Urothelium cell line (cell line): Measurements from ENCODE around the gene PIK3R1.
"Not testable (repeated sequence)": the region's sequence is repeated elsewhere in the genome, so short reads cannot be mapped to it uniquely, and the experiment has no call there.

Experiments used
- DNase-seq: peaks from one replicate; pipeline ENCODE4 v3.0.0; 2011; ENCODE audit warnings: low spot score, mixed read lengths
- FAIRE-seq: peaks from 2 replicates; lab custom pipeline; 2011; peaks lifted over from hg19 to GRCh38; lab: Jason Lieb, UNC

Gene PIK3R1

DNA sequence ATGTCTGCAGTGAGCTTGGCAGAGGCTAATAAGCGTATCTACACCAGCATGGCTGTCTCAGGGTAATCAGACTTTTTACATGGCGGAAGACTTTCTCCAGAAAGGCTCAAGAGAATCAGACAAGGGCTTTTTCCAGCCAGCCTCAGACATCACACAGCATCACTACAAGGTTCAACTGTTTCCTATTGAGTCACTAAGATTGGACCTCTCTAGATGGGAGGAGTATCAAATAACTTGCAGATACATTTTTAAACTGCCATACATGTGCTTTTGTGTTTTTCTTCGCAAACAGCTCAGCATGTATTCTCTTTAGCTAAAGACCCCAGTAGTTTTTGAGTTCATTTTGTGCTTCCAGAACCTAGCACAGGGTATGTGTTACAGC is 22.9 kb upstream of the PIK3R1 start:
- FAIRE-seq (no peak), DNase-seq (no peak)

DNA sequence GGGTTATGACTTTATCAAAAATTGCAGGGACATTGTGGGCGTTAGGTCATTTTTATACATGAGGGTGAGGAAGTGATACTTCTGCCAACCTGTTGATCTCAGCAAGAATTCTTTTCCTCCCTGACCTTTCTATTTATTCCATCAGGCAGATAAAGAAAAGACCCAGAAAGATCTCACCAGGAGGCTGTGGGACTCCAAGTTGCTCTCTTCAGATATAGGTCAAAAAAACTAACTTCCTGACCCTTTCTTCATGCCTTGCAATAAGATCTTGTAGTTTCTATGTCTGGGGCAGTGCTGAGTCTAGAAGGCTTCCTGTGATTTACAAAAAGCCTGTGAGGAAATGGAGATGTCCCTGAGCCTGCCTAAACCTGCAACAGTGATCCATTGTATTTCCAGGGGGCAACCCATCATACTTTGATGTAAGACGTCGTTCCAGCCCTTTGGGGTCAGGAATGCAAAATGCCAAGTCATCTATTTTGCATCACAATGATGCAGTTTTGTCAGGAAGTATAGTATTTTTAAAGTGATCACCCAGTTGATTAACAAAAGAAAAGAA is 22.0 kb upstream of the PIK3R1 start:
- FAIRE-seq (no peak), DNase-seq (no peak)

DNA sequence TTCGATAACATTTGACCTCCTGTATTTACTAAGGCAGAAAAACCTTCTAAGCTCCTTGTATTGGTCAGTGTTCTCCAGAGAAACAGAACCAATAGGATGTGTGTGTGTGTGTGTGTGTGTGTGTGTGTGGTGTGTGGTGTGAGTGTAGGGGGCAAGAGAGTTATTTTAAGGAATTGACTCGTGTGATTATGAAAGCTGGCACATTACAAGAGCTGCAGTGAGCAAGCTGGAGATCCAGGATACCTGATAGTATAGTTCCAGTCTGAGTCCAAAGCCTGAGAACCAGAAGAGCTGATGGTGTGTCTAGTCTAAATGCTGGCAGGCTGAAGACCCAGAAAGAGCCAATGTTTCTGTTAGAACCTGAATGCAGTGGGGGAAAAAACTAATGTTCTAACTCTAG is 21.2 kb upstream of the PIK3R1 start:
- DNase-seq (no peak), FAIRE-seq (no peak)

DNA sequence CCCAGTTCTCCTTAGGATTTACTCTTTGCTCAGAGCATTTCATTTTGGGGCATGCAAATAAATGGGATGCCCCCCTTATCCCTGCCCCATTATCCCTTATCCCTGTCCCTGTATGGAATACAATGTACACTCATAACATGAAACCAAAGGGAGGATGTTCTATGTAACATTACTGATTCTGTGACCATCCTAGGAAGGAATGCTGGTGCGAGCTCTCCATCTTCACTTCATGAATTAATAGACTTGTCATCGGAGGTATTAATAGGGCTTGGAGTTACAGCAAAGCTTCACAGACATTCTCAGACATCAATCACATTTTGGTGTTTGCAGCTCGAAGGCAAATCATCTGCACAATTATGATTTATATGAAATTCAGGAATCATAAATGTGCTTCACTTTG is 20.4 kb upstream of the PIK3R1 start:
- no peak for DNase-seq
- no peak for FAIRE-seq

DNA sequence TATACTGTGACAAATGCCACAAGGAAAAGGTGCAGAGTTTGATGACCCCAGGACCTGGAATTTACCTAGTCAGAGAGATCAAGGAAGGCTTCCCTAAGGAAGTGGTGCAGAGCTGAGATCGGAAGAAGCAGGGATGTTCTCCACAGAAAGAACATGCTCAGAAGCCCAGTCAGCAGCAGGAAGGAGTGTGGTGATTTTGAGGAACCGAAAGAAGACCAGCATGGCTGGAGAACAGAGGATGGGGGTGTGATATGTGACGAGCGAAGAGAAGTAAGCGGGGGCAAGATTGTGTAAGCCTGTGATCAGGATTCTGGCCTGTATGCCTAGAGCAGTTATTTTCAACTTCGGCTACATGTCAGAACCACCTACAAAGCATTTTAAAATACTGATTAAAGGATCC is 18.7 kb upstream of the PIK3R1 start:
- FAIRE-seq (no peak), DNase-seq (no peak)

DNA sequence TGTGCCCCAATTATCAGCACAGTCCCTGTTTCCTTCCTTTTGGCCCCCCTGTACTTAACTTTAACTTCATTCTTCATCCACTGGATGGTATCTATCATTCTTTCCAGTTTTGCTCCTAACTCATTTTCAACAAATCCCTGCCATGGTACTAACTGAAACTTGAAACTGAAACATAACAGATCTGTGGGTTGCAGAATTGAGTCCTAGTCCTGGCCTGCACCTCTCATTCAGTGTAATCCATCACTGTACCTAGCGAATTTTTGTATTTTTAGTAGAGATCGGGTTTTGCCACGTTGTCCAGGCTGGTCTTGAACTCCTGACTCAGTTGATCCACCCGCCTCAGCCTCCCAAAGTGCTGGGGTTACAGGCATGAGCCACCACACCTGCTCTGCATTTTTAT is 15.3 kb upstream of the PIK3R1 start:
- no peak for DNase-seq
- no peak for FAIRE-seq

DNA sequence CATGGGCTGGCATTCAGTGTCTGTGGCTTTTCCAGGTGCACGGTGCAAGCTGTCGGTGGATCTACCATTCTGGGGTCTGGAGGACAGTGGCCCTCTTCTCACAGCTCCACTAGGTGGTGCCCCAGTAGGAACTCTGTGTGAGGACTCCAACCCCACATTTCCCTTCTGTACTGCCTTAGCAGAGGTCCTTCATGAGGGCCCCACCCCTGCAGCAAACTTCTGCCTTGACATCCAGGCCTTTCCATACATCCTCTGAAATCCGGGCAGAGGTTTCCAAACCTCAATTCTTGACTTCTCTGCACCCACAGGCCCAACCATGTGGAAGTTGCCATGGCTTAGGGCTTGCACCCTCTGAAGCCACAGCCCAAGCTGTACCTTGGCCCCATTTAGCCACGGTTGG is 4.9 kb upstream of the PIK3R1 start:
- FAIRE-seq: not testable (repeated sequence)

DNA sequence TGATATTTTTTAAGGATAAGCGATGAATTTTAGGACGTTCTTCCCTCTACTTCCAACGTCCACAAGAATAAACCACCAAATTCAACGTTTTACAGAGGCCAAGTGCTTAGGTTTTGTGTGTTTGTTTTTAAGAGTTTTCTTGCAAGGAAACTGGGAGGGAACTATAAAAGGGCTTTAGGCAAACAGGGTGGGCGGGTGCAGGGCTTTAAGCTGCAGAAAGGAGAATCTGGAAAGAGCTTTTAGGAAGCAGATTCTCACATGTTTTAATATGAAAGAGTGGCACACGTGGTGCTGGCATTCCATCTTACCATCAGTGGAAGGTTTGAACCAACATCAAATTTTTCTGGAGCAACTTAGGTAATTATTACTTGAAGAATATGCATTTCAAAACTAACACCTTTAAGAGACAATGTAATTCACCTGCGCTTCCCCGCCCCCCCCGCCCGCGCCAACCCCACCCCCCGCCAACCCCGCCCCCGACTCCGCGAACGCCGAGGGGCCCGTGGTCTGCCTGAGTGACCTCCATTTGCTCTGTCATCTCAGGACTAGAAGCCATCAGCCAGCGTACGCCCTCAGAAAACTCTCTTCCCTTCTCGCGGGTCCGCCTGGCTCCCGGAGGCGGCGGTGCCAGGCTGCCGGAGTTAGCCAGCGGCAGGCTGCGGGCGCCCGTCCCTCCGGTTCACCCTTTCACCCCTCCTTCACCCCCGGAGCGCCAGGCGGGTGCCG is 911 bp upstream of the PIK3R1 start:
- no peak for FAIRE-seq

More for the DNA sequence above, 4.9 kb upstream of the PIK3R1 start:
- not testable (repeated sequence) for DNase-seq

DNA sequence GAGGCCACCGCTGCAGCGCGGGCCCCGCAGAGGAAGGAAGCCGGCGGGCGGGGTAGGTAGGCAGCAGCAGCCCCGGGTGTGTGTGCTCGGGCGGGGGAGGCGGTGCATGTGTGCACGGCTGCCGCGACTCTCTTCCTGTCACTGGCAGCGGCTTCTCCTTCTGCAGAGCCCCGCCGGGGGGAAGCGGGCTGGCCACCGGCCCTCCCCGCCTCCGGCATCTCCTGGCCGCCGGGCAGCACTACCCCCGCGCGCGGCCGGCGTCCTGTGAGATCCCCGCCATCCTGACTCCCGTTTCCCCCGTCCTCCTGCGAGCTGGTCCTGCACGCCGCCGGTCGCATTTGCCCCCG is 315 bp downstream of the PIK3R1 start:
- FAIRE-seq (no peak), DNase-seq (peak; percentile 64)

More for the DNA sequence above, 911 bp upstream of the PIK3R1 start:
- DNase-seq: no peak

DNA sequence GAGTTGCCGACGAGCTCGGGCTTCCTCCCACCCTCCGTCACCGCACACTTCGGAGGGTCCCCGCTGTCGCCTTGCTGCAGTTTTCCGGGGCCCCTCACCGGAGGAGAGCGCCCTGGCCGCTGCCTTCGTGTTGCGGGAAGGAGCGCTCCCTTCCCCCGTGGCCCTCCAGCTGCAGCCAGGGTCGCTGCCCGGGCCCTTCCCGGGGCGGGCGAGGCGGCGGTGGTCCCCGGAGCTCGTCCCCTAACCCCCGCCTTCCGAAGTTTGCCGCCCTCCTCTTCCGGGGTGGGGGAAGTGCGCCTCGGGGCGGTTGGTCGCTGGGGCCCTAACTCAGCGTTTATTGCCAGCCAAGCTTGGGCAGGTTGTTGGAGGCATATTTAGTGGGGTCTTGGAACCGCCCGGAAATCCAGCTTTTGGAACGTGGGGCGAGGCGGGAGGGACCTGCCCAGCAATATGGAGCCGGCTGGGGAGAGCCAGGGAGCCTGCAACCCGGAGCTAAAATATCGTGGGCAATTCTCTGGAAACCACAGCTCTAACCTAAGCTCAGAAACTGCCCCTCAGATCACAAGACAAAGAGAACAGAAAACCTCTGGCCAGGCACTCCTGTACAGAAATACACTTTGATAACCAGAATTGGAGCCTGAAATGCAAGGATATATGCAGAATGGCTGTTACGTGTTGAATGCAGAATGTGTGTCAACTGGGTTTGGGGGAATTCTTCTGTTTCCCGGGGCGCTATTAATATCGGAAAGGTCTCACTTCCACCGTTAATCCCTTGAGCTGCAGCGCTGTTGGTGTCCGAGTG is 890 bp downstream of the PIK3R1 start:
- FAIRE-seq (no peak), DNase-seq (peak; percentile 64)

DNA sequence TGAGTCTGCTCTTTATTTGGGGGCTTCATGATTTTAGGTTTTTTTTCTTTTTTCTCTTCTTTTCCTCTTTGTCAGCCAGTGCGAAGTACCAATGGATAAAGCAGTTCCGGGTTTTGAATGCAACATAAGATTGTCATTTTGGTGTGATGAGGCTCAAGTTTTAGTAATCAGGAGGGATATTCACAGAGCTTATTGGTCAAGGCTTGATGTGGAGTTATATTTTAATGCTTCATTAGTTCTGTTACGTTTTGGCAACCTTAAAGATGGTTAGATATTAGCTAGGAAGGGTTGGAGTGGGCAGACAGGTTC is 1.4 kb downstream of the PIK3R1 start:
- FAIRE-seq (no peak), DNase-seq (no peak)

DNA sequence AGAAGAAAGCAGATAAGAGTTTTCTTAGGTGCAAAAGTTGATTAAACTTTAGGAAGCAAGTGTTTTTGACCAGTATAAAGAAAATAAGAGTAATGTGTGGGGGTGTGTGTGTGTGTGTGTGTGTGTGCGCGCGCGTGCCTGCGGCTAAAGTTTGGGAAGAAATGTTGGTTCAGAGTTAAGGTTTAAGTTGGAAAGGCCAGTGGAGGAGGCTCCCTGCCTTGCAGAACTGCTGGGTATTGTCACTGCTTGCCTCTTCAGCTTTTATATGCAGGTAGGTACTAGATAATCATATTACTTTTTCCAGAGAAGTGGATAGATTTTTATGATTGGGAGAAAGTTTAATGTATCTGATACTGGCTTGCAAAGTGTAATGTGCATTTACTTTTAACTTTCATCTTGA is 2.0 kb downstream of the PIK3R1 start:
- FAIRE-seq (no peak), DNase-seq (no peak)

DNA sequence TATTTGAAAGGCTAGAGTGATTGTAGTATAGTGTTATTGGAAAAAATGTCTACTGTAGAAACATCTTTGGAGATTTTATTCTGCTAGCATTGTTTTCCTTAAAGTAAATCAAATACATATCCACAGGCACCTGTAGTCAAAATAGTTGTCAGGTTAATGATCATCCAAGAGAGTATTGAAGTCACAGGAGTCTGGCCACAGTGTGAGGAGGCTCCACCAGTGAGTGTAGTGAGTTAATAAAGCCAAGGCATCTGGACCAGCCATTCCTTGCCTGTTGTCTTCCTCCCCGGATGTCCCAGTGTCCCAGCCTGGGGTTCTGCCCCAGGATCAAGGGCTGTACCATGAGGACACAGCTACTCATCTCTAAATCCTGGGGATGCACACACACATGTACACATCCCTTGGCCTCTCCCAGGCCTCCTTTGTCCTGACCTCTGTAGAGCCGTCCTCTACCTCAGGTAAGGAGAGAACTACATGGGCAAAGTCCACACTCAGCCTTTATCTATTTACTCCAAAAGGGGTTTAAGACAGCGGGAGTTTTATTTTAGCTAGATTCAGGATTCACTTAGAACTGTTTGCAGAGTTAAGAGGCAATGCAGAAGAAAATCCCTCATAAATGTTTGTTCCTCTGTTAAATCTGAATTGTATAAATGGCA is 3.7 kb downstream of the PIK3R1 start:
- DNase-seq (no peak), FAIRE-seq (no peak)

DNA sequence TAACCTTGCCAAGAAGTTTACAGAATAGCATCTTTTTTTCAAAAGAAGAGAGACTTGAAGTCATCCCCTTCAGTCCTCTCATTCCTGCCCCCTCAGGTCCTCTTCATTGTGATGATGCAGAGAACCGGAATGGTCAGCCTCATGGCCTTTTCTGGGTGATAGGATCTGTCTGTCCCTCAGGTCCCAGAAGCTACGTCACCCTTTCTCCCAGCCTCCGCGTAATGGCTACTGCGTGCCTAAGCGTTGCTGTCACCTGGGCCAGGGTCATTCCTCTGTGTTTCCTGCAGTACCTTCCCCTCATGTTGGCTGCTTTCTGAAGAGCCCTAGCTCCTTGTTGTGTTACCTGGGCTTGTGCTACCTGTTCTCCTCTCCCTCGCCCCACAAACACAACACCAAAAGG is 4.7 kb downstream of the PIK3R1 start:
- FAIRE-seq (no peak), DNase-seq (no peak)

DNA sequence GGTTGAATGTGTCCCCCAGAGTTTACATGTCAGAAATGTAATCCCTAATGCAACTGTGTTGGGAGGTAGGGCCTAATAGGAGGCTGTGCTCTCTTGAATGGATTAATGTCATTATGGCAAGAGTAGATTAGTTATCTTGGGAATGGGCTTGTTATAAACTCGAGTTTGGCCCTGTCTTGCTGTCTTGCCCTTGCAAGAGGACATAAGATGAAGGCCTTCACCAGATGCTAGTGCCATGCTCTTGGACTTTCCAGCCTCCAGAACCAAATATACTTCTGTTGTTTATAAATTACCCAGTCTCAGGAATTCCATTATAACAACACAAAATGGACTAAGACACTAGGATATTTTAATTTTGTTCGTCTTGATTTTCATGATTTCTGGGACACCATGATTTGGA is 5.4 kb downstream of the PIK3R1 start:
- FAIRE-seq (no peak), DNase-seq (no peak)

DNA sequence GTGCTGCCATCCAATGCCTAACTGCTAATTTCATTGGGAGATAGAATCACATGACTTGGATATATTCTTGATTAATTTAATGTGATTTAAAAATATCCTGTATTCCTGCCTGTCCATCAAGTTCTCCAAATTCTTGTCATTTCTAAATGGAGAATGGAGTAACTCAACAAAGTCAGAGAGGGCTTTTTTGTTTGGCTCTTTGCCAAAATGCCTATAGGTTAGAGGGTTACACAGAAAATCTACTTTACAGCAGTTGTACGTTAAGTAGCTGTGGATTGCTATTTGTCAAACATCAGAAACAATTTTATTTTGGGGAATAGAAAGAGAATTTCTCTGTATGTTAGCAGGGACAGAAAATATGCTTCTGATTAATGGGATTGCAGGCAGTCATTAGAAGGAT is 5.9 kb downstream of the PIK3R1 start:
- FAIRE-seq (no peak), DNase-seq (no peak)

DNA sequence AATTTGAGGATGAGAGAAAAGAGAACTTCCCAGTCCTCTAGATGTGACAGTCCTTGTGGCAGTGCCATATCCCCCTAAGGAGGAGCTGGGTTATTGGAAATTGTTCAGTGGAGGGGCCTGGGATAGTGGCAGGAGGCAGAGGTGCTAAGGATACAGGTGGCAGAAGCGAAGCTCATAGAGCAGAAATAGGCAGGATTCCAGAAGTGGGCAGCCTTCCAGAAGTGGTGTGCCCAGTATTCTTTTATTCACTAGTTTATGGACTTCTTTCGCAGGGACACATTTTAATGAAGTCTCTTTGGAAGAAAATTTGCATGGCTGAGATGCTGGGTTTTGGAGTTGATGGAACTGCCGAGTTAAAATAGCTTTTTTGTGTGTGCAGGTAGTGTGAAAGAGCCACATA is 6.8 kb downstream of the PIK3R1 start:
- FAIRE-seq: no peak
- no peak for DNase-seq

DNA sequence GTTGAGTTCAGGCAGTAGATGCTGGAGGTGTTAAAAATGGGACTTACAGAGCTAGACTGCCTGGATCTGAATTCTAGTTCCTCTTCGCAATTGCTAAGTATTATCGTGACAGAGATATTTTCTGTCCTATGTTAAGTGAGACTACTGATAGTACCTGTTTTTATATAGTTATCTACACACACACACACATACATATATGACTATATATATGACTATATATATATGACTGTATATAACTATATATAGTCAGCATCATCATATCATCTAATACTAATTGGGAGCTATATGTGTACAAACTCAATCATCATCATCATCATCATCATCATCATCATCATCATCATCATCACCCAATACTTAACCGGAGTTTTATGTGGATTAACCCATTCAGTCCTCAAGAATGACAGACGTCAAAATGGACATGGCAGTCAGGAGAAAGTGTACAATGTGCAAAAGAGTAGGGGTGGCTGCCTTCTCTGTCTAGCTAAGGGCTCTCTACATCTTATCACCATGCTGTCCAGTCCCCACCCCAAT is 7.3 kb downstream of the PIK3R1 start:
- DNase-seq: no peak
- no peak for FAIRE-seq

DNA sequence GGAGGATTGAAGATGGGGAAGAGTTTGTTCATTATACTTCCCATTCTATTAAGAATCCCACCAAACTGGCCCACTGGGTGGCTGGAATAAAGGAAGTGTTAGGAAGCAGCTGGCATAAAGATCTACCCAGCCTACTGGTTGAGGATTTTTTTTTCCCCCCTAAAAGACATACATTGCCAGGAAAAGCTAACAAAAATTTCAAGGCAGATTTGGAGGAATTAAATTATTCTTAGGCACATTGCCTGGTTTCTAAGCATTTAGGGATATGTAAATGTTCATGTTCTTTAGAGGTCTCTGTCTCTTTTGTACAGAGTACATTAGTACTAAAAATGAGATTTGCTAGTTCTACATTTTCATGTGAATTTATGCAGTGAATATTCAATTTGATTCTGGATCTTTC is 8.3 kb downstream of the PIK3R1 start:
- FAIRE-seq: no peak
- no peak for DNase-seq

DNA sequence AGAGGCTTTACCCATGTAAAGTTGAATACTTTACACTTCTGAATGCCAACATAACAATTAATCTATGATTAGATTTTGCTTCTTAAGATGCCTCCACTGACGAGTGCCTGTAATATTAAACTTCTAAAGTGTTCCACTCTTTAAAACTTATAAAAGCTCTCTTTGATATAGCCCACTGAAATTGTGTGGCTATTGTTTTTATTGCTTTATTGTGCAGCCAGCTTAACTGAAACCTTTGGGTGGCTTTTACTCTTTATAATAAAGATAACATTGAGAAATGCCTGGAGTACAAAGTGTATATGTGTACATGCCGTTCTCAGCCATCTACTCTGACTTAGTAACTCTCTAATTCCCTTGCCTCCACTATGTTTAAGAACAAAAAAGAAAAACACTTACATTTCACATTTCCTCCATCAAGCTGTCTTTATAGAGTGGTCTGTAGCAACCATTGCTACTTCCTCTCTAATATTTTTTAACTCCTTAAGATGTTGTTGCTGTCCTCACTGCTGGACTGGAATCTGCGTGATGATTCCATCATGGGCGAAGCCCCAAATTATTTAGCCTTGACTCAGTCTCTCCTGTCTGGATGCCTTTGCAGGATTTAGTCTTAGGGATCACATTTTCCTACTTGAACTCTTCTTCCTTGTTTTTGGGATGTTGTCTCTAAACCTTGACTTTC is 9.1 kb downstream of the PIK3R1 start:
- FAIRE-seq (no peak), DNase-seq (no peak)
